ENCODE results near the gene ZNF296. TPM values are rescaled to one million over a fixed set of nuclear protein-coding genes. Genes with fewer than 3 reads are reported as not detected.
"Not testable (repeated sequence)": the region's sequence is repeated elsewhere in the genome, so short reads cannot be mapped to it uniquely, and the experiment has no call there.

The ZNF296 gene
- total RNA-seq, 1 donor: 0.27 TPM

- no peak for DNase-seq (ENCODE audit: low read depth)
- no peak overlapping the region for H3K4me3 ChIP-seq (ENCODE audit: low read depth, low read length)
- no peak for TF ChIP-seq CTCF (IDR thresholded peaks at IDR 0.05; ENCODE audit: insufficient read depth, low read length)
These were observed 37.4 kb upstream of the ZNF296 start for GRCh38 chr19:45113628-45114027.

- no peak overlapping the region for H3K4me3 ChIP-seq (ENCODE audit: low read depth, low read length)
- no peak for DNase-seq (ENCODE audit: low read depth)
- TF ChIP-seq CTCF (IDR thresholded peaks at IDR 0.05; ENCODE audit: insufficient read depth, low read length): no peak
These were observed 36.0 kb upstream of the ZNF296 start for GRCh38 chr19:45112111-45112827.

- TF ChIP-seq CTCF (IDR thresholded peaks at IDR 0.05; ENCODE audit: insufficient read depth, low read length): no peak
- no peak for DNase-seq (ENCODE audit: low read depth)
- H3K4me3 ChIP-seq (ENCODE audit: low read depth, low read length): no peak overlapping the region
These were observed 34.6 kb upstream of the ZNF296 start for GRCh38 chr19:45110851-45111266.

GRCh38 chr19:45107621-45108150 is 31.4 kb upstream of the ZNF296 start:
- no peak for DNase-seq (ENCODE audit: low read depth)
- TF ChIP-seq CTCF (IDR thresholded peaks at IDR 0.05; ENCODE audit: insufficient read depth, low read length): no peak
- H3K4me3 ChIP-seq (ENCODE audit: low read depth, low read length): no peak overlapping the region

- not testable (repeated sequence) for DNase-seq (ENCODE audit: low read depth); H3K4me3 ChIP-seq (ENCODE audit: low read depth, low read length)
These were observed 30.1 kb upstream of the ZNF296 start for GRCh38 chr19:45106363-45106762.

- DNase-seq (ENCODE audit: low read depth): no peak
- TF ChIP-seq CTCF (IDR thresholded peaks at IDR 0.05; ENCODE audit: insufficient read depth, low read length): no peak
- H3K4me3 ChIP-seq (ENCODE audit: low read depth, low read length): no peak overlapping the region
These were observed 28.5 kb upstream of the ZNF296 start for GRCh38 chr19:45104658-45105349.

GRCh38 chr19:45103508-45104319 is 27.4 kb upstream of the ZNF296 start:
- no peak for TF ChIP-seq CTCF (IDR thresholded peaks at IDR 0.05; ENCODE audit: insufficient read depth, low read length)
- no peak overlapping the region for H3K4me3 ChIP-seq (ENCODE audit: low read depth, low read length)

More at GRCh38 chr19:45103508-45104319, 27.4 kb upstream of the ZNF296 start:
- DNase-seq (ENCODE audit: low read depth): no peak

Measured in fibroblast of the aortic adventitia (primary cell).